Esophagus muscularis mucosa (tissue), 4 donors: Measurements from ENCODE around the gene TAGLN2. TPM values are rescaled to one million over a fixed set of nuclear protein-coding genes. Genes with fewer than 3 reads are reported as not detected.

Experiments
- DNase-seq: peaks from one replicate; pipeline ENCODE4 v3.0.0-alpha.2; 2017; ENCODE audit errors: extremely low spot score
- H3K27ac ChIP-seq, 4 donors: fragments of 200-600 bp; sonication (generic); replicated peaks in 1 of 4; 1 replicate in 3 of 4; 2 replicates in 1 of 4; pipeline ENCODE4 v1.5.1; 2016 to 2019; ENCODE audit warnings: mild to moderate bottlenecking in 1 of 4
- H3K27me3 ChIP-seq, 4 donors: fragments of 200-600 bp; sonication (generic); one replicate each; pipeline versions ENCODE4 v1.5.1 to v1.6.0; 2016 to 2019
- H3K36me3 ChIP-seq, 4 donors: fragments of 200-600 bp; sonication (generic); one replicate each; pipeline ENCODE4 v1.5.1; 2016 to 2019
- H3K4me1 ChIP-seq, 4 donors: fragments of 200-600 bp; sonication (generic); one replicate each; pipeline ENCODE4 v1.5.1; 2016 to 2019
- H3K4me3 ChIP-seq, 4 donors: fragments of 200-600 bp; sonication (generic); 1 replicate in 2 of 4; 2 replicates in 2 of 4; pipeline ENCODE4 v1.5.1; 2016 to 2019; ENCODE audit warnings: mild to moderate bottlenecking in 4 of 4, moderate library complexity in 1 of 4
- H3K9me3 ChIP-seq, 4 donors: fragments of 200-600 bp; sonication (generic); 1 replicate in 3 of 4; 2 replicates in 1 of 4; pipeline ENCODE4 v1.5.1; 2016 to 2019
- EP300 ChIP-seq: sonication (generic); formaldehyde crosslinking; IDR thresholded peaks from one replicate; pipeline ENCODE4 v1.6.1; 2017; ENCODE audit warnings: antibody characterized with exemption
- POLR2A ChIP-seq: fragments of 450-650 bp; IDR thresholded peaks from one replicate; pipeline ENCODE4 v1.6.1; 2017; ENCODE audit warnings: antibody characterized with exemption, moderate library complexity, mild to moderate bottlenecking, low read depth
- POLR2AphosphoS5 ChIP-seq, 2 donors: sonication (generic); formaldehyde crosslinking; IDR thresholded peaks; one replicate each; pipeline ENCODE4 v1.6.1; 2017; ENCODE audit warnings: antibody characterized with exemption in 2 of 2
- WGBS: methylation state at CpG from one replicate; pipeline ENCODE4 v1.1.5; 2018; 5-methylcytosine and 5-hydroxymethylcytosine counted together
- intact Hi-C: fragments of 100-400 bp; cut with DNase I; formaldehyde crosslinking; loops from one replicate; pipeline ENCODE4 v1.15.1; 2023
- total RNA-seq, 4 donors: library from RNA; depleted of rRNA; stranded (reverse); fragments of >200 nt; gene quantifications; one replicate each; pipeline versions ENCODE4 v1.1.0 to v1.2.1, GENCODE V29; 2016
- TF ChIP-seq, protein P1 (sequence below), 3 experiments: fragments of 200-600 bp in 2 of 3; fragments of 450-650 bp in 1 of 3; sonication (generic) in 2 of 3; IDR thresholded peaks; one replicate each; pipeline ENCODE4 v1.5.1; 2017 to 2019; ENCODE audit warnings: antibody characterized with exemption in 3 of 3, mild to moderate bottlenecking in 2 of 3, moderate library complexity in 1 of 3

TAGLN2 gene
- total RNA-seq, 4 donors from 2014 or later: 125 to 276 (median 228) TPM

- Histone ChIP-seq H3K9me3 (no peaks in the 10 kb centered on the region), H3K36me3 (no peaks in the 10 kb centered on the region), H3K4me1 (peaks cover 13 to 25% (median 16%) of the 10 kb centered on the region in 4 donors), H3K27ac (peak overlapping the region in 1 of 4 donors; percentile 29), H3K4me3 (no peak overlapping the region), H3K27me3 (no peaks in the 10 kb centered on the region)
- no peak for DNase-seq
- 74% methylated on average over 6 of the region's 6 CpGs for WGBS
- TF ChIP-seq EP300 (no peak), POLR2AphosphoS5 (IDR thresholded peaks at IDR 0.05) (peak in 1 of 2 donors; percentile 40), POLR2A (no peak)
- TF ChIP-seq, protein P1, sequence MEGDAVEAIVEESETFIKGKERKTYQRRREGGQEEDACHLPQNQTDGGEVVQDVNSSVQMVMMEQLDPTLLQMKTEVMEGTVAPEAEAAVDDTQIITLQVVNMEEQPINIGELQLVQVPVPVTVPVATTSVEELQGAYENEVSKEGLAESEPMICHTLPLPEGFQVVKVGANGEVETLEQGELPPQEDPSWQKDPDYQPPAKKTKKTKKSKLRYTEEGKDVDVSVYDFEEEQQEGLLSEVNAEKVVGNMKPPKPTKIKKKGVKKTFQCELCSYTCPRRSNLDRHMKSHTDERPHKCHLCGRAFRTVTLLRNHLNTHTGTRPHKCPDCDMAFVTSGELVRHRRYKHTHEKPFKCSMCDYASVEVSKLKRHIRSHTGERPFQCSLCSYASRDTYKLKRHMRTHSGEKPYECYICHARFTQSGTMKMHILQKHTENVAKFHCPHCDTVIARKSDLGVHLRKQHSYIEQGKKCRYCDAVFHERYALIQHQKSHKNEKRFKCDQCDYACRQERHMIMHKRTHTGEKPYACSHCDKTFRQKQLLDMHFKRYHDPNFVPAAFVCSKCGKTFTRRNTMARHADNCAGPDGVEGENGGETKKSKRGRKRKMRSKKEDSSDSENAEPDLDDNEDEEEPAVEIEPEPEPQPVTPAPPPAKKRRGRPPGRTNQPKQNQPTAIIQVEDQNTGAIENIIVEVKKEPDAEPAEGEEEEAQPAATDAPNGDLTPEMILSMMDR (IDR thresholded peaks at IDR 0.05): no peak
- intact Hi-C loops: no loop called here
Observed at GRCh38 chr1:159895836-159896545, 29.3 kb downstream of the TAGLN2 start.

- 63% methylated on average over 3 of the region's 3 CpGs for WGBS
- intact Hi-C loops: no loop called here
Observed at GRCh38 chr1:159895286-159895685, 30.0 kb downstream of the TAGLN2 start.

GRCh38 chr1:159892944-159893343, 32.4 kb downstream of the TAGLN2 start:
- WGBS: 83% methylated on average over 5 of the region's 5 CpGs
- peaks cover 15 to 31% (median 18%) of the 10 kb centered on the region in 4 donors for H3K4me1 ChIP-seq
- H3K9me3 ChIP-seq: no peaks in the 10 kb centered on the region
- H3K27me3 ChIP-seq: no peaks in the 10 kb centered on the region
- H3K27ac ChIP-seq: no peak overlapping the region
- intact Hi-C loops: loop anchor here (5.0 kb wide), 1 partner anchor 111 kb away; the partner anchor contains the start of gene DUSP23
- no peaks in the 10 kb centered on the region for H3K36me3 ChIP-seq
- H3K4me3 ChIP-seq: no peak overlapping the region
- no peak for TF ChIP-seq POLR2A
- TF ChIP-seq, protein P1 (IDR thresholded peaks at IDR 0.05): no peak
- no peak for TF ChIP-seq EP300
- no peak for TF ChIP-seq POLR2AphosphoS5 (IDR thresholded peaks at IDR 0.05)
- DNase-seq: no peak

More at GRCh38 chr1:159895286-159895685, 30.0 kb downstream of the TAGLN2 start:
- no peak overlapping the region for H3K27ac ChIP-seq
- H3K9me3 ChIP-seq: no peaks in the 10 kb centered on the region
- peaks cover 13 to 26% (median 16%) of the 10 kb centered on the region in 4 donors for H3K4me1 ChIP-seq
- no peaks in the 10 kb centered on the region for H3K27me3 ChIP-seq
- H3K4me3 ChIP-seq: no peak overlapping the region
- H3K36me3 ChIP-seq: no peaks in the 10 kb centered on the region
- TF ChIP-seq, protein P1 (IDR thresholded peaks at IDR 0.05): no peak
- TF ChIP-seq POLR2AphosphoS5 (IDR thresholded peaks at IDR 0.05): no peak
- no peak for TF ChIP-seq EP300
- TF ChIP-seq POLR2A: no peak
- no peak for DNase-seq

DNA sequence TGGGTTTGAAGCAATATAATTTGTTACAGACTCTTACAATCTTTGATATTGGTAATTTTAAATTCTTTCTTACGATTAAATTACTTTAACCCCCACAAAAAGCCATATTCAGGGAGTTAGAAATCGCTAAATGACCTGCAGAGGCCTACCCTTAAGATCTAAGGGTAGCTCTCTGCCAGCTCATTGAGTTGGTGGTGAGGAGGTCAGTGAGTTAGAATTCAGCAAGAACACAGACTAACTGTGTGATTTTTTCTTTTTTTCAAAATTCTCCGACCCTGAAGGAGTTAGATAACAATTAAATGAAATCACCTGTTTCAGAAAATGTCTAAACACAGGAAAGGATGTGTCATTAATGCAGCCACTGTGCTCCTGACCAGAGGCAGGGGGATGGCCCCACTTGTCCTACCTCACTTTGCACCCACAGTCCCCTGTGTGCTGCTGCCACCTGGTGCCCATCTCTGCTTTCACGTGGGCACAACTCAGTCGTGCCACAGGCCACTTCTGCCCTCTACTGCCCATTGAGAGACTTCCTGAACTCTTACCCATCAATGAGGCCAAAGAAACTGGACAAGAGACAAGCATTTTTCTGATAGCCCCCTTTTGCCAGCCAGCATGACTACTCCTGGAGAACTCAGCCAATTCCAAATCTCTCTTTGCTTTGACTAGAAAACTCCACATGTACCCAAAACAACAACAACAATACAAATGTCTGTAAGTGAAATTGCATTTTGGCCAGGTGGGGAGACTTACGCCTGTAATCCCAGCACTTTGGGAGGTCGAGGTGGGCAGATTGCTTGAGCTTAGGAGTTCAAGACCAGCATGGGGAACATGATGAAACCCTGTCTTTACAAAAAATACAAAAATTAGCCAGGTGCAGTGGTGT, 33.8 kb downstream of the TAGLN2 start:
- 47% methylated on average over 7 of the region's 7 CpGs for WGBS
- Histone ChIP-seq H3K27me3 (no peaks in the 10 kb centered on the region), H3K9me3 (no peaks in the 10 kb centered on the region), H3K36me3 (no peaks in the 10 kb centered on the region), H3K27ac (no peak overlapping the region), H3K4me1 (peaks cover 15 to 26% (median 18%) of the 10 kb centered on the region in 4 donors), H3K4me3 (no peak overlapping the region)
- peak; percentile 94 for DNase-seq
- intact Hi-C loops: loop anchor here (1.0 to 5.0 kb wide), 2 partner anchors 92 to 109 kb away; partner anchors contain the start of gene DUSP23
- TF ChIP-seq POLR2AphosphoS5 (IDR thresholded peaks at IDR 0.05) (peak in 1 of 2 donors; percentile 78), EP300 (no peak)
- TF ChIP-seq, protein P1 (IDR thresholded peaks at IDR 0.05): peak; percentile 93 to 98 (median 95)
